Stimulated activated CD4-positive, alpha-beta T cell treated with anti-CD3 and anti-CD28 coated beads, Interleukin-15, amount 100 ng/mL, for 1 hour (primary cell): ENCODE results near the gene KLRC4.
"Not testable (repeated sequence)": the region's sequence is repeated elsewhere in the genome, so short reads cannot be mapped to it uniquely, and the experiment has no call there.

Experiments
- DNase-seq, 2 donors: peaks; one replicate each; pipeline ENCODE4 v3.0.0-alpha.2; 2020; ENCODE audit warnings: low read depth in 1 of 2, low spot score in 1 of 2

Gene KLRC4

GRCh38 chr12:10409392-10409791, at the start of gene KLRC4:
Gene KLRC4, minus strand, starts transcription at chr12:10409757. Its CDS starts 182 bp downstream, at chr12:10409575.
- DNase-seq: no peak

GRCh38 chr12:10457760-10458159, 48.2 kb upstream of the KLRC4 start:
- DNase-seq: no peak

GRCh38 chr12:10456856-10457255, 47.3 kb upstream of the KLRC4 start:
- no peak for DNase-seq

GRCh38 chr12:10455766-10456165, 46.2 kb upstream of the KLRC4 start:
- no peak for DNase-seq

- no peak for DNase-seq
Measured at GRCh38 chr12:10454531-10454930, 45.0 kb upstream of the KLRC4 start.

- no peak for DNase-seq
Measured at GRCh38 chr12:10453156-10453555, 43.6 kb upstream of the KLRC4 start, which contains the start of gene KLRC1. Gene KLRC1, minus strand, starts transcription at chr12:10453377. Its CDS starts 2,221 bp downstream, at chr12:10451156.

- DNase-seq: no peak
Measured at GRCh38 chr12:10448236-10448635, 38.7 kb upstream of the KLRC4 start.

GRCh38 chr12:10446052-10446451, 36.5 kb upstream of the KLRC4 start:
- DNase-seq: not testable (repeated sequence)

GRCh38 chr12:10441144-10441543, 31.6 kb upstream of the KLRC4 start:
- DNase-seq: not testable (repeated sequence)

- DNase-seq: not testable (repeated sequence)
Measured at GRCh38 chr12:10439608-10440274, 30.2 kb upstream of the KLRC4 start.

- DNase-seq: not testable (repeated sequence)
Measured at GRCh38 chr12:10437601-10438000, 28.0 kb upstream of the KLRC4 start.

- DNase-seq: not testable (repeated sequence)
Measured at GRCh38 chr12:10435816-10436215, 26.3 kb upstream of the KLRC4 start, which contains the start of gene KLRC2. Gene KLRC2, minus strand, starts transcription at chr12:10436010. Its CDS starts 24 bp downstream, at chr12:10435986.

- not testable (repeated sequence) for DNase-seq
Measured at GRCh38 chr12:10430623-10431022, 21.1 kb upstream of the KLRC4 start.

GRCh38 chr12:10425938-10426337, 16.4 kb upstream of the KLRC4 start:
- DNase-seq: not testable (repeated sequence)

- DNase-seq: not testable (repeated sequence)
Measured at GRCh38 chr12:10424260-10424899, 14.8 kb upstream of the KLRC4 start.

- DNase-seq: not testable (repeated sequence)
Measured at GRCh38 chr12:10422159-10422558, 12.6 kb upstream of the KLRC4 start.

- DNase-seq: not testable (repeated sequence)
Measured at GRCh38 chr12:10420334-10420733, 10.8 kb upstream of the KLRC4 start, which contains the start of gene KLRC3. Gene KLRC3, minus strand, starts transcription at chr12:10420595. Its CDS starts 45 bp downstream, at chr12:10420550.

- DNase-seq: no peak
Measured at GRCh38 chr12:10408842-10409241, 715 bp downstream of the KLRC4 start.

- no peak for DNase-seq
Measured at GRCh38 chr12:10406725-10407124, 2.8 kb downstream of the KLRC4 start.

GRCh38 chr12:10405294-10405693, 4.3 kb downstream of the KLRC4 start:
- no peak for DNase-seq

- no peak for DNase-seq
Measured at GRCh38 chr12:10404798-10405197, 4.8 kb downstream of the KLRC4 start.

- DNase-seq: no peak
Measured at GRCh38 chr12:10400829-10401228, 8.7 kb downstream of the KLRC4 start.
